ENCODE measurements around the gene INHBB.

DNA sequence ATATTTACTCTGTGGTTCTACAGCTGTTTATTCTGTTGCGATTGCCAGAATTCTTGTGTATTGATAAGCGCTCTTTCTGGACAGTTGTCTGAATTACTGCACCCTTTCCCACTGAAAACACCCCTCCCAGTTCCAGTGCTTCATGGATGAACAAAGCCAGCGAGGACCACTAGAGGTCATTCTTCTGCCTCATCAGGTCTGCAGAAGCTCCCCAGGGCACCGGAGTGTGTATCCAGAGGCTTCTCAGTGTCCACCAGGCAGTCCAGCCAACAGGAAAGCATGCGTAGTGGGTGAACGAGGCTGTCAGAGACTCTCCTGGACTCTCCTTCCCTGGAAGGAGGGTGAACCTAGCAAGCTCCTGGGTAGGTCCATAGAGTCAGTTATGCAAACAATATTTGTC lies 40.6 kb upstream of the INHBB start:
- TF ChIP-seq, protein P1, sequence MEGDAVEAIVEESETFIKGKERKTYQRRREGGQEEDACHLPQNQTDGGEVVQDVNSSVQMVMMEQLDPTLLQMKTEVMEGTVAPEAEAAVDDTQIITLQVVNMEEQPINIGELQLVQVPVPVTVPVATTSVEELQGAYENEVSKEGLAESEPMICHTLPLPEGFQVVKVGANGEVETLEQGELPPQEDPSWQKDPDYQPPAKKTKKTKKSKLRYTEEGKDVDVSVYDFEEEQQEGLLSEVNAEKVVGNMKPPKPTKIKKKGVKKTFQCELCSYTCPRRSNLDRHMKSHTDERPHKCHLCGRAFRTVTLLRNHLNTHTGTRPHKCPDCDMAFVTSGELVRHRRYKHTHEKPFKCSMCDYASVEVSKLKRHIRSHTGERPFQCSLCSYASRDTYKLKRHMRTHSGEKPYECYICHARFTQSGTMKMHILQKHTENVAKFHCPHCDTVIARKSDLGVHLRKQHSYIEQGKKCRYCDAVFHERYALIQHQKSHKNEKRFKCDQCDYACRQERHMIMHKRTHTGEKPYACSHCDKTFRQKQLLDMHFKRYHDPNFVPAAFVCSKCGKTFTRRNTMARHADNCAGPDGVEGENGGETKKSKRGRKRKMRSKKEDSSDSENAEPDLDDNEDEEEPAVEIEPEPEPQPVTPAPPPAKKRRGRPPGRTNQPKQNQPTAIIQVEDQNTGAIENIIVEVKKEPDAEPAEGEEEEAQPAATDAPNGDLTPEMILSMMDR (IDR thresholded peaks at IDR 0.05), result no peak
- TF ChIP-seq EP300 (IDR thresholded peaks at IDR 0.05), result no peak
